Prostate gland (tissue), 2 donors: Measurements from ENCODE around the gene NAB1.

Source experiments
- CTCF ChIP-seq, 4 experiments: fragments of 200-600 bp in 2 of 4; fragments of 450-650 bp in 2 of 4; sonication (generic) in 2 of 4; IDR thresholded peaks; 1 replicate in 3 of 4; 2 replicates in 1 of 4; pipeline ENCODE4 v1.5.1; 2016 to 2019; ENCODE audit warnings: antibody characterized with exemption in 4 of 4, mild to moderate bottlenecking in 2 of 4, moderate library complexity in 2 of 4
- POLR2A ChIP-seq: fragments of 450-650 bp; IDR thresholded peaks from one replicate; pipeline ENCODE4 v1.6.1; 2016; ENCODE audit warnings: antibody characterized with exemption, mild to moderate bottlenecking
- POLR2AphosphoS5 ChIP-seq: sonication (generic); formaldehyde crosslinking; IDR thresholded peaks from one replicate; pipeline ENCODE4 v1.6.1; 2017; ENCODE audit warnings: antibody characterized with exemption

- TF ChIP-seq POLR2A (no peak), CTCF (IDR thresholded peaks at IDR 0.05) (no peak), POLR2AphosphoS5 (no peak)
These were observed 14.5 kb downstream of the NAB1 start for GRCh38 chr2:190663348-190663747.
